Loucy (cell line): ENCODE measurements around the gene DMXL2.
A peak's percentile ranks its signal among the peaks of the same experiment; 100 is the strongest.

Experiments
- H2AFZ ChIP-seq: fragments of 200-600 bp; sonication (generic); 2 replicates; pipeline ENCODE4 v1.6.0; 2016; ENCODE audit warnings: antibody characterized with exemption, mild to moderate bottlenecking, low read length, moderate library complexity
- H3F3A ChIP-seq: fragments of 200-600 bp; 2 replicates; pipeline ENCODE4 v1.6.0; 2016; ENCODE audit warnings: antibody characterized with exemption, low read depth, mild to moderate bottlenecking
- H3K27me3 ChIP-seq: fragments of 200-600 bp; sonication (generic); 2 replicates; pipeline ENCODE4 v1.6.1; 2014; ENCODE audit warnings: low read length, mild to moderate bottlenecking; ENCODE audit not compliant: insufficient read depth, poor library complexity, severe bottlenecking
- H3K36me3 ChIP-seq: fragments of 200-600 bp; sonication (generic); 2 replicates; pipeline ENCODE4 v1.6.1; 2016; ENCODE audit warnings: low read length; ENCODE audit not compliant: insufficient read depth
- H3K4me1 ChIP-seq: fragments of 200-600 bp; sonication (generic); 2 replicates; pipeline ENCODE4 v1.5.1; 2014; ENCODE audit warnings: low read length, mild to moderate bottlenecking; ENCODE audit not compliant: insufficient read depth, poor library complexity, severe bottlenecking
- H3K4me2 ChIP-seq: fragments of 200-600 bp; sonication (generic); 2 replicates; pipeline ENCODE4 v1.6.0; 2014; ENCODE audit warnings: antibody characterized with exemption, low read length, low read depth, mild to moderate bottlenecking; ENCODE audit not compliant: poor library complexity, severe bottlenecking
- H3K4me3 ChIP-seq: fragments of 200-600 bp; sonication (generic); 2 replicates; pipeline ENCODE4 v1.5.1; 2014; ENCODE audit warnings: low read length, mild to moderate bottlenecking, mixed read lengths; ENCODE audit not compliant: poor library complexity, severe bottlenecking
- H3K79me2 ChIP-seq: fragments of 200-600 bp; sonication (generic); 2 replicates; pipeline ENCODE4 v1.6.1; 2014; ENCODE audit warnings: low read length; ENCODE audit not compliant: insufficient read depth
- H3K9ac ChIP-seq: fragments of 200-600 bp; sonication (generic); 2 replicates; pipeline ENCODE4 v1.6.0; 2014; ENCODE audit warnings: mild to moderate bottlenecking, low read depth, low read length, moderate library complexity; ENCODE audit not compliant: poor library complexity, severe bottlenecking
- H3K9me2 ChIP-seq: fragments of 200-600 bp; sonication (generic); replicated peaks from 2 replicates; pipeline ENCODE4 v1.6.1; 2016; ENCODE audit warnings: low read depth, low read length, mixed read lengths
- H3K9me3 ChIP-seq: fragments of 200-600 bp; sonication (generic); 2 replicates; pipeline ENCODE4 v1.6.1; 2014; ENCODE audit warnings: mild to moderate bottlenecking, antibody characterized with exemption, low read length, low read depth; ENCODE audit not compliant: insufficient read depth
- H4K20me1 ChIP-seq: fragments of 200-600 bp; sonication (generic); 2 replicates; pipeline ENCODE4 v1.6.0; 2014; ENCODE audit warnings: antibody characterized with exemption, low read length, mild to moderate bottlenecking; ENCODE audit not compliant: insufficient read depth, poor library complexity, severe bottlenecking
- EZH2phosphoT487 ChIP-seq: fragments of 200-600 bp; IDR thresholded peaks from 2 replicates; pipeline ENCODE4 v1.6.1; 2018; ENCODE audit warnings: antibody characterized with exemption, mild to moderate bottlenecking, moderate library complexity, borderline replicate concordance
- TF ChIP-seq, protein P1 (sequence below): fragments of 200-600 bp; sonication (generic); conservative IDR thresholded peaks from 2 replicates; pipeline ENCODE4 v1.5.1; 2014; ENCODE audit warnings: mild to moderate bottlenecking, antibody characterized with exemption, low read length

DMXL2 gene

DNA sequence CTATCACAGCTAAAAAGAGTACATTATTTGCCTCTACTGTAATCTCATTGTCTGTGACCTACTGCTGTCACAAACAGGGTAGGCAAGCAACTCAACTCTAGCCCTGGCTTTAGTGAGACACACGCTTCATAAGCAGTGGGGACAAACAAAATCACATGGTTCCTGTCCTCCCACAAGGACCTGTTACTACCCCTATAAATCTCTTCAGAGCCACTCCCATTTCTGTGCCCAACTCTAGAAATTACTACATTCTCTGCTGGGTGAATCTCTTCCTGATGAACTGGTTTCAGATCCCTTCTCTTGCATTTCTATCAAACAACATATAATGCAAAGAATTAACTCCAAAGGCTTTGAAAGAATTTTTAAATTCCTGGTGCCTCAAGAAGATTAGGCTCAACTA, 117.3 kb downstream of the DMXL2 start:
- no peaks in the 10 kb centered on the region for H3K9me3 ChIP-seq
- peaks cover 2% of the 10 kb centered on the region for H3K4me1 ChIP-seq
- H2AFZ ChIP-seq: no peak overlapping the region
- H4K20me1 ChIP-seq: no peaks in the 10 kb centered on the region
- no peaks in the 10 kb centered on the region for H3K27me3 ChIP-seq
- H3F3A ChIP-seq: no peaks in the 10 kb centered on the region
- H3K9me2 ChIP-seq: no peaks in the 10 kb centered on the region
- H3K36me3 ChIP-seq: no peaks in the 10 kb centered on the region
- no peak overlapping the region for H3K4me3 ChIP-seq
- no peak overlapping the region for H3K4me2 ChIP-seq
- TF ChIP-seq EZH2phosphoT487: no peak
- TF ChIP-seq, protein P1, sequence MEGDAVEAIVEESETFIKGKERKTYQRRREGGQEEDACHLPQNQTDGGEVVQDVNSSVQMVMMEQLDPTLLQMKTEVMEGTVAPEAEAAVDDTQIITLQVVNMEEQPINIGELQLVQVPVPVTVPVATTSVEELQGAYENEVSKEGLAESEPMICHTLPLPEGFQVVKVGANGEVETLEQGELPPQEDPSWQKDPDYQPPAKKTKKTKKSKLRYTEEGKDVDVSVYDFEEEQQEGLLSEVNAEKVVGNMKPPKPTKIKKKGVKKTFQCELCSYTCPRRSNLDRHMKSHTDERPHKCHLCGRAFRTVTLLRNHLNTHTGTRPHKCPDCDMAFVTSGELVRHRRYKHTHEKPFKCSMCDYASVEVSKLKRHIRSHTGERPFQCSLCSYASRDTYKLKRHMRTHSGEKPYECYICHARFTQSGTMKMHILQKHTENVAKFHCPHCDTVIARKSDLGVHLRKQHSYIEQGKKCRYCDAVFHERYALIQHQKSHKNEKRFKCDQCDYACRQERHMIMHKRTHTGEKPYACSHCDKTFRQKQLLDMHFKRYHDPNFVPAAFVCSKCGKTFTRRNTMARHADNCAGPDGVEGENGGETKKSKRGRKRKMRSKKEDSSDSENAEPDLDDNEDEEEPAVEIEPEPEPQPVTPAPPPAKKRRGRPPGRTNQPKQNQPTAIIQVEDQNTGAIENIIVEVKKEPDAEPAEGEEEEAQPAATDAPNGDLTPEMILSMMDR: no peak
- no peak overlapping the region for H3K9ac ChIP-seq
- H3K79me2 ChIP-seq: no peaks in the 10 kb centered on the region

DNA sequence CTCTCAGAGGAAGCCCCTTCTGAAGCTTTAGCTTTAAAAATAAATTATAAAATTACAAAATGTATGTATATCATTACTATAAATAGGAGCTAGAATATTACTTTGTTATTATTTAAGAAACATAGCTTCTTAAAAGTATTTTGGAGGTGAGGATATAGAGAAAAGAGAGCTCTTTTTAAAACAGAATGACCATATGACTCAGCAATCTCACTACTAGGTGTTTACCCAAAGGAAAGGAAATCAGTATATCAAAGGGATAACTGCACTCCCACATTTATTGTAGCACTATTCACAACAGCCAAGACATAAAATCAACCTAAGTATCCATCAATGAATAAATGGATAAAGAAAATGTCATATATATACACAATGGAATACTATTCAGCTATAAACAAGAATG, 119.6 kb downstream of the DMXL2 start:
- Histone ChIP-seq H3K79me2 (no peaks in the 10 kb centered on the region), H3K9me3 (no peaks in the 10 kb centered on the region), H3F3A (no peaks in the 10 kb centered on the region), H3K4me3 (no peak overlapping the region), H2AFZ (no peak overlapping the region), H4K20me1 (no peaks in the 10 kb centered on the region), H3K4me2 (no peak overlapping the region), H3K9ac (no peak overlapping the region), H3K36me3 (peaks cover 3% of the 10 kb centered on the region; the same call in 1 of the 2 replicates), H3K4me1 (peaks cover 2% of the 10 kb centered on the region), H3K9me2 (no peaks in the 10 kb centered on the region), H3K27me3 (no peaks in the 10 kb centered on the region)
- TF ChIP-seq, protein P1: no peak
- no peak for TF ChIP-seq EZH2phosphoT487

DNA sequence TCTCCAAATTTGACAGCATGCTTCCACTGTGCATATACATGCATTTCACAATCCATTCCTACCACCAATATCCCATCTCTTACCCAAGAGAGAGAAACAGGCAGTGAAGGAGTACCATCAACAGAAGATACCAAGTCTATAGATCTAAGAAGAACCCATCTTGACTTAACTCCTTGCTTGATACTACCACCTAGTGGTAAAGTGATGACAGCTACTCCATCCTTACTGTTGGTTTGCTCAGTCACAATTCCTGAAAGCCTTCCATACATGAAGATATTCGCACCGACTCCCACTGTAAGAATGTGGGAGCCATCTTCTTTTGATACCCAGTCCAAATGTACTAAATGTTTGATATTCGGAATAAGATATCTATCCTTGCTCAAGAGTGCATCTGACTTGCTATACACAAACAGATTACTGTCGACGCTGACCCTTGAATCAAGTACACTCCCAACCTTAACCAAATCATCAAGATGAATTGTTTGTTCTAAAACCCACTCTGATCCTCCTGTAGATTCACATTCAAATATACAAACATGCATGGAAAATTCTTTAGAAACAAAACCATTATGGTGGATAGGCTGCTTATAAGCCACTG, 123.1 kb downstream of the DMXL2 start:
- TF ChIP-seq, protein P1: peak; percentile 86
- no peak for TF ChIP-seq EZH2phosphoT487
- Histone ChIP-seq H4K20me1 (no peaks in the 10 kb centered on the region), H3K4me2 (no peak overlapping the region), H3K9ac (no peak overlapping the region), H3K4me1 (peaks cover 20% of the 10 kb centered on the region), H3K36me3 (peaks cover 3% of the 10 kb centered on the region; the same call in 1 of the 2 replicates), H3K27me3 (no peaks in the 10 kb centered on the region), H3F3A (no peaks in the 10 kb centered on the region), H3K9me3 (no peaks in the 10 kb centered on the region), H3K9me2 (no peaks in the 10 kb centered on the region), H2AFZ (no peak overlapping the region), H3K79me2 (no peaks in the 10 kb centered on the region), H3K4me3 (no peak overlapping the region)
